ENCODE measurements around the gene RUNDC1. TPM values are rescaled to one million over a fixed set of nuclear protein-coding genes. Genes with fewer than 3 reads are reported as not detected.

The RUNDC1 gene
- total and polyA plus RNA-seq, 2 of the 8 experiments (the other 6 are each of a cell fraction or from before 2014, with no cell fraction given): 7.9 to 11.9 TPM

- Histone ChIP-seq H3K4me3 (ENCODE audit: extremely low read depth in 1 of 4, insufficient read depth in 2 of 4, low read depth in 3 of 4, low read length in 4 of 4) (no peak overlapping the region), H2AFZ (ENCODE audit: low read length) (no peak overlapping the region), H3K9ac (replicated peaks in 1 of 4; ENCODE audit: extremely low read depth in 1 of 4, low read depth in 3 of 4, low read length in 3 of 4) (no peak overlapping the region), H3K23ac (ENCODE audit: insufficient read length) (no peak overlapping the region), H3K18ac (ENCODE audit: extremely low read depth, low read length) (no peak overlapping the region), H3K36me3 (ENCODE audit: control insufficient read depth in 2 of 4, insufficient read depth in 4 of 4, low read length in 3 of 4) (peaks cover 6 to 36% (median 12%) of the 10 kb centered on the region in 4 experiments; a peak in 7 of 8 replicates), H4K5ac (ENCODE audit: insufficient read length, low read depth, low read length) (no peak overlapping the region), H3K4me1 (replicated peaks in 1 of 4; ENCODE audit: control insufficient read depth in 3 of 4, insufficient read depth in 4 of 4, low read length in 3 of 4) (peaks cover 4 to 14% (median 6%) of the 10 kb centered on the region in 4 experiments), H4K20me1 (replicated peaks in 1 of 2; ENCODE audit: control insufficient read depth in 1 of 2, insufficient read depth in 2 of 2, low read length in 2 of 2) (peaks cover 12% of the 10 kb centered on the region in 2 experiments), H2BK5ac (ENCODE audit: low read depth, low read length) (no peak overlapping the region), H2BK12ac (ENCODE audit: low read depth, low read length) (no peak overlapping the region), H4K91ac (replicated peaks; ENCODE audit: insufficient read length, low read length) (no peak overlapping the region), H3K4me2 (ENCODE audit: insufficient read depth in 1 of 2, low read depth in 2 of 2, low read length in 2 of 2) (no peak overlapping the region), H3K27me3 (replicated peaks in 1 of 4; ENCODE audit: control insufficient read depth in 3 of 4, extremely low read depth in 1 of 4, insufficient read depth in 3 of 4, low read length in 3 of 4) (no peaks in the 10 kb centered on the region), H3K9me3 (ENCODE audit: insufficient read depth in 2 of 2, low read depth in 1 of 2, low read length in 1 of 2) (no peaks in the 10 kb centered on the region), H2AK5ac (ENCODE audit: low read depth, low read length) (no peak overlapping the region), H3K79me1 (ENCODE audit: low read depth, low read length) (peaks cover 16% of the 10 kb centered on the region), H2BK20ac (ENCODE audit: low read length) (no peak overlapping the region), H3K23me2 (ENCODE audit: low read depth, low read length) (no peaks in the 10 kb centered on the region; the same call in 1 of the 2 replicates), H4K8ac (ENCODE audit: extremely low read depth, insufficient read depth, low read length) (peak overlapping the region; percentile 62; the same call in 1 of the 2 replicates), H2BK15ac (ENCODE audit: low read length) (no peak overlapping the region), H2BK120ac (replicated peaks; ENCODE audit: low read depth, low read length) (no peak overlapping the region), H3K79me2 (ENCODE audit: control insufficient read depth in 1 of 2, insufficient read depth in 2 of 2, low read length in 2 of 2) (peaks cover 0 to 22% of the 10 kb centered on the region in 2 experiments; a peak in 3 of 4 replicates), H3K4ac (replicated peaks; ENCODE audit: insufficient read length, low read depth, low read length) (no peak overlapping the region), H3K14ac (ENCODE audit: insufficient read length) (no peak overlapping the region), H3K27ac (ENCODE audit: low read depth, low read length) (peak overlapping the region; percentile 21; the same call in 1 of the 2 replicates), H3K56ac (replicated peaks; ENCODE audit: insufficient read length, low read depth, low read length) (no peak overlapping the region)
- WGBS, 2 experiments (ENCODE audit: extremely low coverage in 1 of 2, insufficient coverage in 1 of 2, insufficient read length in 1 of 2, insufficient replicate concordance in 2 of 2, low coverage in 1 of 2, low lambda C conversion rate in 2 of 2, missing lambda C conversion rate in 1 of 2): 88% methylated on average over 8 of the region's 8 CpGs; no CpG with 5 or more reads in 1 of the 2 experiments
- FAIRE-seq: no peak
- ChIA-PET CTCF (ENCODE audit: partially characterized antibody) (interaction anchor here (0.5 to 1.3 kb wide), 5 partner anchors 9 to 258 kb away, joined by 3 read pairs; no protein-coding TSS in a partner anchor), POLR2A (ENCODE audit: partially characterized antibody) (interaction anchor here (0.7 to 7.5 kb wide), 10 partner anchors 10 to 300 kb away, joined by 3 to 104 read pairs (median 4); partner anchors contain the start of genes IFI35, RPL27 and TMEM106A)
- DNase-seq (ENCODE audit: low read depth in 1 of 2, low spot score in 2 of 2): no peak
- no peak for TF ChIP-seq TEAD4 (IDR thresholded peaks at IDR 0.05; ENCODE audit: low read depth, low read length)
- no peak for TF ChIP-seq TAF7 (optimal IDR thresholded peaks at IDR 0.05; ENCODE audit: borderline replicate concordance, low read depth, low read length)
- TF ChIP-seq CTCF (IDR thresholded peaks at IDR 0.05; ENCODE audit: control extremely low read depth in 1 of 3, insufficient read depth in 1 of 3, low read depth in 1 of 3, low read length in 3 of 3): no peak
- TF ChIP-seq MAFK (IDR thresholded peaks at IDR 0.05; ENCODE audit: low read depth, low read length): no peak
- TF ChIP-seq EZH2 (IDR thresholded peaks at IDR 0.05; ENCODE audit: low read depth, low read length, severe bottlenecking): no peak
- no peak for TF ChIP-seq SIN3A (conservative IDR thresholded peaks at IDR 0.05 in 1 of 2, IDR thresholded peaks at IDR 0.05 in 1 of 2; ENCODE audit: low read depth in 1 of 2, low read length in 2 of 2)
- no peak for TF ChIP-seq RXRA (IDR thresholded peaks at IDR 0.05; ENCODE audit: insufficient read depth, low read depth, low read length)
- no peak for TF ChIP-seq RBBP5 (IDR thresholded peaks at IDR 0.05; ENCODE audit: borderline replicate concordance, low read depth, low read length)
These were observed 34.5 kb downstream of the RUNDC1 start for GRCh38 chr17:43014649-43015542.
